ES-I3 (cell line): ENCODE measurements around the gene DYNC1LI1.
"Not testable (repeated sequence)": the region's sequence is repeated elsewhere in the genome, so short reads cannot be mapped to it uniquely, and the experiment has no call there.

Experiments used
- H3K36me3 ChIP-seq: 2 replicates; pipeline ENCODE4 v1.6.1; 2013; ENCODE audit warnings: mild to moderate bottlenecking, low read length, control low read depth, moderate library complexity; ENCODE audit not compliant: insufficient read depth
- H3K4me1 ChIP-seq: 2 replicates; pipeline ENCODE4 v1.6.1; 2013; ENCODE audit warnings: mild to moderate bottlenecking, control low read depth, low read length; ENCODE audit not compliant: insufficient read depth
- H3K9ac ChIP-seq: 2 replicates; pipeline ENCODE4 v1.6.1; 2013; ENCODE audit warnings: low read depth, mild to moderate bottlenecking, low read length, moderate library complexity
- H3K9me3 ChIP-seq: 2 replicates; pipeline ENCODE4 v1.6.1; 2013; ENCODE audit warnings: mild to moderate bottlenecking, low read length, moderate library complexity; ENCODE audit not compliant: control insufficient read depth, insufficient read depth

The DYNC1LI1 gene

GRCh38 chr3:32596282-32596908 is 25.7 kb upstream of the DYNC1LI1 start:
- Histone ChIP-seq H3K9ac (no peak overlapping the region), H3K36me3 (no peaks in the 10 kb centered on the region), H3K4me1 (peaks cover 21% of the 10 kb centered on the region), H3K9me3 (no peaks in the 10 kb centered on the region)

- H3K4me1 ChIP-seq = peaks cover 21% of the 10 kb centered on the region
- no peaks in the 10 kb centered on the region for H3K9me3 ChIP-seq
- H3K9ac ChIP-seq = no peak overlapping the region
- no peaks in the 10 kb centered on the region for H3K36me3 ChIP-seq
Observed at GRCh38 chr3:32595323-32595722, 24.7 kb upstream of the DYNC1LI1 start.

- Histone ChIP-seq H3K4me1 (peaks cover 21% of the 10 kb centered on the region), H3K36me3 (no peaks in the 10 kb centered on the region), H3K9ac (no peak overlapping the region), H3K9me3 (no peaks in the 10 kb centered on the region)
Observed at GRCh38 chr3:32593903-32594525, 23.4 kb upstream of the DYNC1LI1 start.

- peaks cover 21% of the 10 kb centered on the region for H3K4me1 ChIP-seq
- no peaks in the 10 kb centered on the region for H3K36me3 ChIP-seq
Observed at GRCh38 chr3:32592696-32593353, 22.2 kb upstream of the DYNC1LI1 start.

GRCh38 chr3:32592011-32592410 is 21.4 kb upstream of the DYNC1LI1 start:
- H3K9ac ChIP-seq = no peak overlapping the region
- H3K36me3 ChIP-seq = no peaks in the 10 kb centered on the region
- no peaks in the 10 kb centered on the region for H3K9me3 ChIP-seq
- H3K4me1 ChIP-seq = peaks cover 21% of the 10 kb centered on the region

More at GRCh38 chr3:32592696-32593353, 22.2 kb upstream of the DYNC1LI1 start:
- H3K9ac ChIP-seq = peak overlapping the region; percentile 6; the same call in 1 of the 2 replicates
- no peaks in the 10 kb centered on the region for H3K9me3 ChIP-seq

- Histone ChIP-seq H3K9me3 (no peaks in the 10 kb centered on the region), H3K4me1 (peaks cover 21% of the 10 kb centered on the region), H3K9ac (no peak overlapping the region), H3K36me3 (no peaks in the 10 kb centered on the region)
Observed at GRCh38 chr3:32591186-32591585, 20.5 kb upstream of the DYNC1LI1 start.

- Histone ChIP-seq H3K9ac (no peak overlapping the region), H3K9me3 (no peaks in the 10 kb centered on the region), H3K4me1 (no peaks in the 10 kb centered on the region), H3K36me3 (no peaks in the 10 kb centered on the region)
Observed at GRCh38 chr3:32586356-32586755, 15.7 kb upstream of the DYNC1LI1 start.

GRCh38 chr3:32584660-32585059 is 14.0 kb upstream of the DYNC1LI1 start:
- no peaks in the 10 kb centered on the region for H3K36me3 ChIP-seq
- H3K9me3 ChIP-seq = no peaks in the 10 kb centered on the region

GRCh38 chr3:32583708-32584107 is 13.1 kb upstream of the DYNC1LI1 start:
- Histone ChIP-seq H3K9ac (no peak overlapping the region), H3K4me1 (no peaks in the 10 kb centered on the region), H3K9me3 (no peaks in the 10 kb centered on the region), H3K36me3 (no peaks in the 10 kb centered on the region)

More at GRCh38 chr3:32584660-32585059, 14.0 kb upstream of the DYNC1LI1 start:
- Histone ChIP-seq H3K4me1 (no peaks in the 10 kb centered on the region), H3K9ac (no peak overlapping the region)

GRCh38 chr3:32578669-32579068 is 8.0 kb upstream of the DYNC1LI1 start:
- not testable (repeated sequence) for H3K9me3 ChIP-seq, H3K36me3 ChIP-seq, H3K4me1 ChIP-seq, H3K9ac ChIP-seq

- no peaks in the 10 kb centered on the region for H3K36me3 ChIP-seq
- H3K4me1 ChIP-seq = no peaks in the 10 kb centered on the region
- no peaks in the 10 kb centered on the region for H3K9me3 ChIP-seq
- no peak overlapping the region for H3K9ac ChIP-seq
Observed at GRCh38 chr3:32577581-32578556, 7.2 kb upstream of the DYNC1LI1 start.

- H3K9me3 ChIP-seq = no peaks in the 10 kb centered on the region
- no peaks in the 10 kb centered on the region for H3K36me3 ChIP-seq
- H3K9ac ChIP-seq = no peak overlapping the region
- H3K4me1 ChIP-seq = no peaks in the 10 kb centered on the region
Observed at GRCh38 chr3:32577174-32577573, 6.5 kb upstream of the DYNC1LI1 start.

- no peaks in the 10 kb centered on the region for H3K4me1 ChIP-seq
- no peak overlapping the region for H3K9ac ChIP-seq
- no peaks in the 10 kb centered on the region for H3K36me3 ChIP-seq
- no peaks in the 10 kb centered on the region for H3K9me3 ChIP-seq
Observed at GRCh38 chr3:32575451-32576113, 4.9 kb upstream of the DYNC1LI1 start.

- peak overlapping the region; percentile 97 for H3K9ac ChIP-seq
- no peaks in the 10 kb centered on the region for H3K9me3 ChIP-seq
- no peaks in the 10 kb centered on the region for H3K36me3 ChIP-seq
- no peaks in the 10 kb centered on the region; the same call in 1 of the 2 replicates for H3K4me1 ChIP-seq
Observed at GRCh38 chr3:32571192-32571485, 481 bp upstream of the DYNC1LI1 start.
